HepG2 (cell line): Measurements from ENCODE around the gene RBCK1. TPM values are rescaled to one million over a fixed set of nuclear protein-coding genes. Genes with fewer than 3 reads are reported as not detected.

Source experiments
- ATAC-seq: fragments of 200-7000 bp; cut with Tn5 transposase; 3 replicates; pipeline ENCODE4 v1.9.1; 2020; ENCODE audit warnings: mild to moderate bottlenecking, moderate library complexity
- BruUV-seq: library from RNA; stranded (reverse); fragments of 400-500 nt; replicated peaks from 2 replicates; lab custom pipeline; 2021; lab: Mats Ljungman, UMichigan
- CTCF ChIA-PET: fragments of 300-600 bp; formaldehyde crosslinking; extraction: SDS; loops from one replicate; lab custom pipeline; 2021; ENCODE audit warnings: low total read pairs, inconsistent platforms, low intra/inter-chr PET ratio; lab: Yijun Ruan, JAX
- POLR2A ChIA-PET: fragments of 350-600 bp; sonication (Branson Sonifier 250); formaldehyde crosslinking; loops from one replicate; lab custom pipeline; 2020; ENCODE audit warnings: antibody characterized with exemption, inconsistent platforms; lab: Yijun Ruan, JAX
- DNase-seq: peaks from one replicate; pipeline ENCODE4 v3.0.0-alpha.2; 2015; ENCODE audit warnings: low spot score
- FAIRE-seq: peaks from 3 replicates; lab custom pipeline; 2011; peaks lifted over from hg19 to GRCh38; lab: Jason Lieb, UNC
- H2AFZ ChIP-seq: one replicate; pipeline ENCODE4 v1.6.1; 2011; ENCODE audit warnings: low read length, inconsistent platforms
- H3K27ac ChIP-seq: fragments of 300-600 bp; 3 replicates; pipeline ENCODE4 v1.8.0; 2011; ENCODE audit warnings: mixed run types, mild to moderate bottlenecking, mixed read lengths, low read length, inconsistent platforms; ENCODE audit not compliant: insufficient read depth; ENCODE audit errors: extremely low read length
- H3K27me3 ChIP-seq, 2 experiments: fragments of 200-600 bp in 1 of 2; 2 replicates in 1 of 2; 3 replicates in 1 of 2; pipeline versions ENCODE4 v1.6.0 to v1.8.0; 2011; ENCODE audit warnings: low read length in 2 of 2, mild to moderate bottlenecking in 2 of 2, moderate library complexity in 2 of 2, inconsistent platforms in 1 of 2; ENCODE audit not compliant: insufficient read depth in 2 of 2, control insufficient read depth in 1 of 2
- H3K36me3 ChIP-seq, 2 experiments: fragments of 200-600 bp in 1 of 2; replicated peaks in 1 of 2; 2 replicates in 1 of 2; 3 replicates in 1 of 2; pipeline versions ENCODE4 v1.5.1 to v1.8.0; 2011; ENCODE audit warnings: low read length in 2 of 2, inconsistent platforms in 1 of 2; ENCODE audit not compliant: insufficient read depth in 2 of 2, control insufficient read depth in 1 of 2
- H3K4me1 ChIP-seq: 2 replicates; pipeline ENCODE4 v1.5.1; 2012; ENCODE audit warnings: low read length, inconsistent platforms; ENCODE audit not compliant: insufficient read depth
- H3K4me2 ChIP-seq: 2 replicates; pipeline ENCODE4 v1.6.0; 2011; ENCODE audit warnings: low read depth, low read length, inconsistent platforms
- H3K4me3 ChIP-seq, 3 experiments: fragments of 200-600 bp in 1 of 3; sonication (generic), shearing (Covaris generic) in 1 of 3; replicated peaks in 1 of 3; 2 replicates each; pipeline ENCODE4 v1.5.1; 2011 to 2016; ENCODE audit warnings: low read length in 3 of 3, inconsistent platforms in 2 of 3, low read depth in 2 of 3, mild to moderate bottlenecking in 2 of 3, control low read depth in 1 of 3, mixed read lengths in 1 of 3; ENCODE audit not compliant: insufficient read depth in 1 of 3
- H3K79me2 ChIP-seq: one replicate; pipeline ENCODE4 v1.6.1; 2011; ENCODE audit warnings: low read length, inconsistent platforms; ENCODE audit not compliant: insufficient read depth
- H3K9ac ChIP-seq: 2 replicates; pipeline ENCODE4 v1.6.0; 2011; ENCODE audit warnings: mild to moderate bottlenecking, low read depth, low read length, inconsistent platforms; ENCODE audit not compliant: insufficient read depth
- H3K9me3 ChIP-seq: 2 replicates; pipeline ENCODE4 v1.5.1; 2012; ENCODE audit warnings: mild to moderate bottlenecking, low read length
- H4K20me1 ChIP-seq: 2 replicates; pipeline ENCODE4 v1.6.0; 2011; ENCODE audit warnings: inconsistent platforms, mild to moderate bottlenecking, low read length, moderate library complexity; ENCODE audit not compliant: insufficient read depth
- GMEB2 ChIP-seq: IDR thresholded peaks from 2 replicates; pipeline ENCODE4 v1.6.1; 2016; ENCODE audit warnings: missing biosample characterization, missing genetic modification reagents, low read depth
- HBP1 ChIP-seq: IDR thresholded peaks from 2 replicates; pipeline ENCODE4 v1.6.1; 2016; ENCODE audit warnings: low read depth, control low read depth
- KDM5A ChIP-seq: fragments of 200-600 bp; sonication (generic); IDR thresholded peaks from 2 replicates; pipeline ENCODE4 v1.7.0; 2018; ENCODE audit warnings: antibody characterized with exemption, mild to moderate bottlenecking, low read length, borderline replicate concordance
- POLR2AphosphoS5 ChIP-seq: IDR thresholded peaks from 2 replicates; pipeline ENCODE4 v1.6.1; 2012; ENCODE audit warnings: low read depth, low read length
- SKI ChIP-seq: fragments of 450-650 bp; IDR thresholded peaks from one replicate; pipeline ENCODE4 v1.6.1; 2018; ENCODE audit warnings: mild to moderate bottlenecking; ENCODE audit not compliant: partially characterized antibody
- SRSF4 ChIP-seq: fragments of 200-400 bp; formaldehyde crosslinking; IDR thresholded peaks from one replicate; pipeline ENCODE4 v1.6.1; 2018; ENCODE audit warnings: mild to moderate bottlenecking, low read depth, low read length, moderate library complexity; ENCODE audit not compliant: poor library complexity, severe bottlenecking
- STAT5B ChIP-seq: sonication (generic); formaldehyde crosslinking; IDR thresholded peaks from 2 replicates; pipeline ENCODE4 v1.4.0; 2020; ENCODE audit warnings: missing genetic modification reagents
- STAT6 ChIP-seq: sonication (generic); formaldehyde crosslinking; IDR thresholded peaks from 2 replicates; pipeline ENCODE4 v1.4.0; 2020; ENCODE audit warnings: missing genetic modification reagents, mild to moderate bottlenecking, borderline replicate concordance
- ZBTB38 ChIP-seq: sonication (generic); formaldehyde crosslinking; IDR thresholded peaks from 2 replicates; pipeline ENCODE4 v1.5.1; 2020; ENCODE audit warnings: mild to moderate bottlenecking, missing genetic modification reagents
- ZBTB46 ChIP-seq: sonication (generic); formaldehyde crosslinking; IDR thresholded peaks from 2 replicates; pipeline ENCODE4 v1.4.0; 2020; ENCODE audit warnings: mild to moderate bottlenecking, missing genetic modification reagents, borderline replicate concordance
- ZNF326 ChIP-seq: sonication (generic); formaldehyde crosslinking; IDR thresholded peaks from 2 replicates; pipeline ENCODE4 v1.4.0; 2020; ENCODE audit warnings: missing genetic modification reagents, borderline replicate concordance
- ZNF547 ChIP-seq: sonication (generic); formaldehyde crosslinking; IDR thresholded peaks from 2 replicates; pipeline ENCODE4 v1.5.1; 2020; ENCODE audit warnings: mild to moderate bottlenecking, missing genetic modification reagents
- ZNF83 ChIP-seq: sonication (generic); formaldehyde crosslinking; IDR thresholded peaks from 2 replicates; pipeline ENCODE4 v1.4.0; 2020; ENCODE audit warnings: missing genetic modification reagents, mild to moderate bottlenecking, borderline replicate concordance
- WGBS: methylation state at CpG from one replicate; pipeline ENCODE4 v1.1.6; 2017; ENCODE audit warnings: low lambda C conversion rate; 5-methylcytosine and 5-hydroxymethylcytosine counted together
- in situ Hi-C: cut with HindIII; loops from 2 replicates; pipeline ENCODE4 v1.10.0; 2017; ENCODE audit warnings: low pct_unique_long_range_greater_than_20kb; ENCODE audit not compliant: extremely low pct_ligation_motif_present
- intact Hi-C: fragments of 100-400 bp; cut with micrococcal nuclease; formaldehyde crosslinking; loops from one replicate; pipeline ENCODE4 v1.10.0; 2022; ENCODE audit not compliant: unreplicated experiment
- polyA plus RNA-seq, 8 experiments: library from polyadenylated mRNA; depleted of rRNA in 3 of 8; stranded (reverse) in 7 of 8; unstranded in 1 of 8; fragments of >200 nt; fragmentation: Illumina TruSeq in 4 of 8; extraction: Trizol in 4 of 8; gene quantifications; 2 replicates each; pipeline versions ENCODE4 v1.2.1 to v1.2.3, GENCODE V29; 2011 to 2016; ENCODE audit warnings: low read depth in 4 of 8, missing spikeins in 1 of 8, mixed read lengths in 1 of 8; ENCODE audit not compliant: insufficient read depth in 1 of 8
- total RNA-seq, 5 experiments: library from RNA; depleted of rRNA; stranded (reverse); fragments of >200 nt; fragmentation: Illumina TruSeq; extraction: Trizol; gene quantifications; 2 replicates each; pipeline ENCODE4 v1.2.3, GENCODE V29; 2016; ENCODE audit warnings: low read depth in 1 of 5
- TF ChIP-seq, protein P1 (sequence below): sonication (generic); formaldehyde crosslinking; IDR thresholded peaks from 2 replicates; pipeline ENCODE4 v1.4.0; 2020; ENCODE audit warnings: mild to moderate bottlenecking, missing genetic modification reagents

The RBCK1 gene
- total and polyA plus RNA-seq, 2 of the 13 experiments (the other 11 are each of a cell fraction or from before 2014, with no cell fraction given) = 149 to 215 TPM

GRCh38 chr20:403582-403957 lies 4.5 kb upstream of the RBCK1 start:
- CTCF ChIA-PET = no interaction called here
- POLR2A ChIA-PET = interaction anchor here (5.6 to 29.0 kb wide), 3 partner anchors 16 to 55 kb away, joined by 51 to 1587 read pairs (median 909); partner anchors contain the start of genes NRSN2 and TRIB3
- Histone ChIP-seq H3K36me3 (no peaks in the 10 kb centered on the region; a peak in 2 of 5 replicates), H3K9me3 (no peaks in the 10 kb centered on the region), H3K27ac (peak overlapping the region; percentile 99), H4K20me1 (no peaks in the 10 kb centered on the region), H2AFZ (no peak overlapping the region), H3K79me2 (peaks cover 15% of the 10 kb centered on the region), H3K9ac (peak overlapping the region; percentile 91; the same call in 1 of the 2 replicates), H3K4me3 (no peak overlapping the region), H3K4me2 (no peak overlapping the region), H3K27me3 (no peaks in the 10 kb centered on the region; a peak in 1 of 5 replicates), H3K4me1 (peaks cover 87% of the 10 kb centered on the region)
- ATAC-seq (no peak), FAIRE-seq (no peak), DNase-seq (no peak)
- BruUV-seq = no TSS peak
- intact Hi-C loops = loop anchor here (2.0 kb wide), 1 partner anchor 33 kb away; no protein-coding TSS in a partner anchor
- in situ Hi-C loops = no loop called here
- 92% methylated on average over 3 of the region's 3 CpGs for whole genome bisulfite sequencing
- TF ChIP-seq ZNF83 (CRISPR knock-in tag) (no peak), ZBTB46 (CRISPR knock-in tag) (no peak), ZBTB38 (CRISPR knock-in tag) (no peak), GMEB2 (no peak), ZNF547 (CRISPR knock-in tag) (no peak), HBP1 (CRISPR knock-in tag) (0 out of 2 replicates have a peak, but pooled peaks have one; percentile 33), STAT5B (no peak), SKI (no peak), SRSF4 (no peak), POLR2AphosphoS5 (no peak), STAT6 (CRISPR knock-in tag) (no peak), ZNF326 (CRISPR knock-in tag) (no peak), KDM5A (no peak)
- TF ChIP-seq, protein P1, sequence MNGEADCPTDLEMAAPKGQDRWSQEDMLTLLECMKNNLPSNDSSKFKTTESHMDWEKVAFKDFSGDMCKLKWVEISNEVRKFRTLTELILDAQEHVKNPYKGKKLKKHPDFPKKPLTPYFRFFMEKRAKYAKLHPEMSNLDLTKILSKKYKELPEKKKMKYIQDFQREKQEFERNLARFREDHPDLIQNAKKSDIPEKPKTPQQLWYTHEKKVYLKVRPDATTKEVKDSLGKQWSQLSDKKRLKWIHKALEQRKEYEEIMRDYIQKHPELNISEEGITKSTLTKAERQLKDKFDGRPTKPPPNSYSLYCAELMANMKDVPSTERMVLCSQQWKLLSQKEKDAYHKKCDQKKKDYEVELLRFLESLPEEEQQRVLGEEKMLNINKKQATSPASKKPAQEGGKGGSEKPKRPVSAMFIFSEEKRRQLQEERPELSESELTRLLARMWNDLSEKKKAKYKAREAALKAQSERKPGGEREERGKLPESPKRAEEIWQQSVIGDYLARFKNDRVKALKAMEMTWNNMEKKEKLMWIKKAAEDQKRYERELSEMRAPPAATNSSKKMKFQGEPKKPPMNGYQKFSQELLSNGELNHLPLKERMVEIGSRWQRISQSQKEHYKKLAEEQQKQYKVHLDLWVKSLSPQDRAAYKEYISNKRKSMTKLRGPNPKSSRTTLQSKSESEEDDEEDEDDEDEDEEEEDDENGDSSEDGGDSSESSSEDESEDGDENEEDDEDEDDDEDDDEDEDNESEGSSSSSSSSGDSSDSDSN (CRISPR knock-in tag) = 0 out of 2 replicates have a peak, but pooled peaks have one; percentile 25
